SK-N-SH (cell line): ENCODE results near the gene MBD3. TPM values are rescaled to one million over a fixed set of nuclear protein-coding genes. Genes with fewer than 3 reads are reported as not detected.

Experiments
- CTCF ChIA-PET: fragments of 300-600, 350-600 bp; formaldehyde crosslinking; extraction: SDS; loops from one replicate; lab custom pipeline; 2021; lab: Yijun Ruan, JAX
- POLR2A ChIA-PET: fragments of 350-600 bp; sonication (Branson Sonifier 250); formaldehyde crosslinking; extraction: SDS; loops from one replicate; lab custom pipeline; 2020; ENCODE audit warnings: antibody characterized with exemption, inconsistent platforms; lab: Yijun Ruan, JAX
- DNase-seq: peaks from one replicate; pipeline ENCODE4 v3.0.0; 2012
- H2AFZ ChIP-seq: fragments of 200-600 bp; sonication (generic); 2 replicates; pipeline ENCODE4 v1.8.1; 2016; ENCODE audit warnings: antibody characterized with exemption, mild to moderate bottlenecking, low read depth
- H3F3A ChIP-seq: fragments of 200-600 bp; sonication (generic); replicated peaks from 2 replicates; pipeline ENCODE3; 2016; ENCODE audit warnings: antibody characterized with exemption, mild to moderate bottlenecking; ENCODE audit not compliant: insufficient read depth
- H3K27ac ChIP-seq, 2 experiments: fragments of 200-500 bp in 1 of 2; fragments of 200-600 bp in 1 of 2; sonication (Bioruptor generic) in 1 of 2; sonication (generic), shearing (Covaris generic) in 1 of 2; 2 replicates each; pipeline versions ENCODE4 v1.5.1 to v1.6.1; 2014 to 2016; ENCODE audit warnings: low read depth in 2 of 2, inconsistent platforms in 1 of 2, low read length in 1 of 2, mild to moderate bottlenecking in 1 of 2, mixed read lengths in 1 of 2
- H3K27me3 ChIP-seq: fragments of 200-600 bp; sonication (generic), shearing (Covaris generic); 2 replicates; pipeline ENCODE4 v1.6.1; 2016; ENCODE audit warnings: mixed run types; ENCODE audit not compliant: insufficient read depth
- H3K36me3 ChIP-seq, 2 experiments: fragments of 200-500 bp in 1 of 2; fragments of 200-600 bp in 1 of 2; sonication (Bioruptor generic) in 1 of 2; sonication (generic) in 1 of 2; replicated peaks in 1 of 2; 2 replicates each; pipeline versions ENCODE3 to v1.5.1; 2014 to 2016; ENCODE audit warnings: low read length in 1 of 2, mild to moderate bottlenecking in 1 of 2; ENCODE audit not compliant: insufficient read depth in 2 of 2, control insufficient read depth in 1 of 2
- H3K4me1 ChIP-seq, 2 experiments: fragments of 200-500 bp in 1 of 2; fragments of 200-600 bp in 1 of 2; sonication (Bioruptor generic) in 1 of 2; sonication (generic), shearing (Covaris generic) in 1 of 2; 2 replicates each; pipeline versions ENCODE4 v1.5.1 to v1.6.1; 2014 to 2016; ENCODE audit warnings: low read depth in 1 of 2, low read length in 1 of 2, mixed run types in 1 of 2; ENCODE audit not compliant: insufficient read depth in 2 of 2, control insufficient read depth in 1 of 2
- H3K4me2 ChIP-seq: fragments of 200-600 bp; sonication (generic), shearing (Covaris generic); 2 replicates; pipeline ENCODE4 v1.6.1; 2017; ENCODE audit warnings: mixed run types
- H3K4me3 ChIP-seq, 2 experiments: fragments of 200-500 bp in 1 of 2; fragments of 200-600 bp in 1 of 2; sonication (Bioruptor generic) in 1 of 2; sonication (generic), shearing (Covaris generic) in 1 of 2; 2 replicates each; pipeline versions ENCODE4 v1.5.1 to v1.8.1; 2014 to 2016; ENCODE audit warnings: low read depth in 2 of 2, inconsistent platforms in 1 of 2, low read length in 1 of 2, mild to moderate bottlenecking in 1 of 2, mixed read lengths in 1 of 2, moderate library complexity in 1 of 2
- H3K79me2 ChIP-seq: fragments of 200-600 bp; sonication (generic); 2 replicates; pipeline ENCODE4 v1.8.1; 2017; ENCODE audit warnings: mild to moderate bottlenecking; ENCODE audit not compliant: insufficient read depth
- H3K9ac ChIP-seq: fragments of 200-600 bp; sonication (generic); 2 replicates; pipeline ENCODE4 v1.6.1; 2017; ENCODE audit warnings: mixed run types
- H3K9me2 ChIP-seq: fragments of 200-600 bp; sonication (generic); 2 replicates; pipeline ENCODE4 v1.6.1; 2017; ENCODE audit warnings: mixed run types
- H3K9me3 ChIP-seq: fragments of 200-600 bp; sonication (generic); 2 replicates; pipeline ENCODE4 v1.6.1; 2017; ENCODE audit warnings: mixed run types, mild to moderate bottlenecking, moderate library complexity
- H4K20me1 ChIP-seq: fragments of 200-600 bp; sonication (generic); 2 replicates; pipeline ENCODE4 v1.6.1; 2017; ENCODE audit warnings: mild to moderate bottlenecking, mixed run types; ENCODE audit not compliant: insufficient read depth
- CHD2 ChIP-seq: fragments of 150-350 bp; IDR thresholded peaks from 2 replicates; pipeline ENCODE4 v1.6.1; 2018; ENCODE audit warnings: low read length; ENCODE audit not compliant: partially characterized antibody
- JUND ChIP-seq: IDR thresholded peaks from 2 replicates; pipeline ENCODE4 v1.4.0; 2012
- NRF1 ChIP-seq: IDR thresholded peaks from 2 replicates; pipeline ENCODE4 v1.6.1; 2012; ENCODE audit warnings: low read depth, mild to moderate bottlenecking, low read length
- RCOR1 ChIP-seq: fragments of 150-350 bp; IDR thresholded peaks from 2 replicates; pipeline ENCODE4 v1.6.1; 2017; ENCODE audit warnings: antibody characterized with exemption, low read length
- REST ChIP-seq: IDR thresholded peaks from 2 replicates; pipeline ENCODE4 v1.6.1; 2012; ENCODE audit warnings: mild to moderate bottlenecking, low read depth, low read length, moderate library complexity
- RFX5 ChIP-seq: IDR thresholded peaks from 2 replicates; pipeline ENCODE4 v1.6.1; 2012; ENCODE audit warnings: mild to moderate bottlenecking, improper control_type of control experiment, low read length
- RXRA ChIP-seq: IDR thresholded peaks from 2 replicates; pipeline ENCODE4 v1.4.0; 2012; ENCODE audit warnings: low read depth, mild to moderate bottlenecking, borderline replicate concordance
- SIN3A ChIP-seq: IDR thresholded peaks from 2 replicates; pipeline ENCODE4 v1.6.1; 2012; ENCODE audit warnings: low read depth, mild to moderate bottlenecking, low read length, moderate library complexity, borderline replicate concordance
- SMC3 ChIP-seq: IDR thresholded peaks from 2 replicates; pipeline ENCODE4 v1.6.1; 2012; ENCODE audit warnings: low read depth, low read length, improper control_type of control experiment
- TAF1 ChIP-seq: IDR thresholded peaks from 2 replicates; pipeline ENCODE4 v1.6.1; 2012; ENCODE audit warnings: low read depth, mild to moderate bottlenecking, low read length, moderate library complexity, borderline replicate concordance
- TCF12 ChIP-seq: IDR thresholded peaks from 2 replicates; pipeline ENCODE4 v1.4.0; 2012
- TEAD4 ChIP-seq: IDR thresholded peaks from 2 replicates; pipeline ENCODE4 v1.4.0; 2012; ENCODE audit warnings: mild to moderate bottlenecking, borderline replicate concordance; ENCODE audit not compliant: insufficient read depth
- ZBTB33 ChIP-seq: IDR thresholded peaks from 2 replicates; pipeline ENCODE4 v1.4.0; 2012; ENCODE audit warnings: low read depth, borderline replicate concordance
- WGBS: methylation state at CpG from one replicate; pipeline ENCODE4 v1.1.6; 2017; ENCODE audit warnings: low lambda C conversion rate; 5-methylcytosine and 5-hydroxymethylcytosine counted together
- polyA plus RNA-seq, 3 experiments: library from polyadenylated mRNA; depleted of rRNA; stranded (reverse); fragments of >200 nt; gene quantifications; 2 replicates each; pipeline ENCODE4 v1.2.3, GENCODE V29; 2012
- TF ChIP-seq, protein P1 (sequence below): fragments of 200-600 bp; sonication (generic); IDR thresholded peaks from 2 replicates; pipeline ENCODE4 v1.6.1; 2017; ENCODE audit warnings: antibody characterized with exemption, mild to moderate bottlenecking, moderate library complexity

MBD3 gene
- polyA plus RNA-seq, 1 of the 3 experiments (the other 2 are of a cell fraction), result 96.5 TPM

DNA sequence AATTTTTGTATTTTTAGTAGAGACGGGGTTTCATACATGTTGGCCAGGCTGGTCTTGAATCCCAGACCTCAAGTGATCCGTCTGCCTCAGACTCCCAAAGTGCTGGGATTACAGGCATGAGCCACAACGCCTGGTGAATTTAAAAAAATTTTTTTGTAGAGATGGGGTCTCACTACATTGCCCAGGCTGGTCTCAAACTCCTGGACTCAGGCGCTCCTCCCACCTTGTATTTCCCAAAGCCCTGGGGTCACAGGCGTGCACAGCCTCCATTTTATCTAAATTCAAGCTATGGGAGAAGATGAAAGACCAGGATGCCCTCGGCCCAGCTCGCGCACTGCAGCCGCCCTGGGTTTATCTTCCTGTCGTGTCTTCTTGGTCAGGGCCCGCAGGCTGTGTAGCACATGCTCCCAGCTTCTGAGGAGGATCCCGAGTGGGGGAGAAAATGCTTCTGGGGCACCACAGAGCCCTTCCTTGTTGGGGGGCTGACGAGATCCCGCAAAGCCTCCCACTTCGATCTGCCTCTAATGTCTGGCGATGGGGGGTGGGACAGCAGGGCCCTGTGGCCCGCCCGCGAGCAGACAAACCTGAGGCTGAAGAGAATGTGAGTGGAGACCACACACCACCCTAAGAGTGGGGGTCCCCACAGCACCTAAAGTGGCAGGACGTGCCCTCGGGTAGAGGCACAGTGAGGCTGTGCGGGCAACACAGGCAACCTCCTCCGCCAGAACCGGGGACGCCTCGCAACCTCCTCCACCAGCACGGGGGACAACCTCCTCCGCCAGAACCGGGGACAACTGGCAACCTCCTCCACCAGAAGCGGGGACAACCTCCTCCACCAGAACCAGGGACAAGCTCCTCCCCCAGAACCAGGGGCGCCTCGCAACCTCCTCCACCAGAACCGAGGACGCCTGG lies 43.9 kb upstream of the MBD3 start:
- H3K9me3 ChIP-seq, result no peaks in the 10 kb centered on the region
- no peak overlapping the region for H3K4me3 ChIP-seq
- peaks cover 33% of the 10 kb centered on the region for H4K20me1 ChIP-seq
- no peak overlapping the region for H3K27ac ChIP-seq
- H3K4me1 ChIP-seq, result no peaks in the 10 kb centered on the region
- POLR2A ChIA-PET, result no interaction called here
- CTCF ChIA-PET, result interaction anchor here (1.2 to 1.7 kb wide), 2 partner anchors 14 to 190 kb away, joined by 4 to 5 read pairs; no protein-coding TSS in a partner anchor
- H2AFZ ChIP-seq, result no peak overlapping the region
- H3K9me2 ChIP-seq, result no peaks in the 10 kb centered on the region
- H3K27me3 ChIP-seq, result no peaks in the 10 kb centered on the region
- 99% methylated on average over 24 of the region's 34 CpGs for WGBS
- peaks cover 74% of the 10 kb centered on the region for H3K79me2 ChIP-seq
- TF ChIP-seq SMC3 (no peak), TEAD4 (no peak), REST (no peak), SIN3A (no peak), RFX5 (no peak), ZBTB33 (no peak), NRF1 (no peak), RCOR1 (no peak), TCF12 (no peak), CHD2 (no peak), TAF1 (no peak), JUND (no peak), RXRA (no peak)
- TF ChIP-seq, protein P1, sequence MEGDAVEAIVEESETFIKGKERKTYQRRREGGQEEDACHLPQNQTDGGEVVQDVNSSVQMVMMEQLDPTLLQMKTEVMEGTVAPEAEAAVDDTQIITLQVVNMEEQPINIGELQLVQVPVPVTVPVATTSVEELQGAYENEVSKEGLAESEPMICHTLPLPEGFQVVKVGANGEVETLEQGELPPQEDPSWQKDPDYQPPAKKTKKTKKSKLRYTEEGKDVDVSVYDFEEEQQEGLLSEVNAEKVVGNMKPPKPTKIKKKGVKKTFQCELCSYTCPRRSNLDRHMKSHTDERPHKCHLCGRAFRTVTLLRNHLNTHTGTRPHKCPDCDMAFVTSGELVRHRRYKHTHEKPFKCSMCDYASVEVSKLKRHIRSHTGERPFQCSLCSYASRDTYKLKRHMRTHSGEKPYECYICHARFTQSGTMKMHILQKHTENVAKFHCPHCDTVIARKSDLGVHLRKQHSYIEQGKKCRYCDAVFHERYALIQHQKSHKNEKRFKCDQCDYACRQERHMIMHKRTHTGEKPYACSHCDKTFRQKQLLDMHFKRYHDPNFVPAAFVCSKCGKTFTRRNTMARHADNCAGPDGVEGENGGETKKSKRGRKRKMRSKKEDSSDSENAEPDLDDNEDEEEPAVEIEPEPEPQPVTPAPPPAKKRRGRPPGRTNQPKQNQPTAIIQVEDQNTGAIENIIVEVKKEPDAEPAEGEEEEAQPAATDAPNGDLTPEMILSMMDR, result no peak
- H3F3A ChIP-seq, result no peaks in the 10 kb centered on the region
- H3K4me2 ChIP-seq, result no peak overlapping the region
- peaks cover 28 to 48% of the 10 kb centered on the region in 2 experiments for H3K36me3 ChIP-seq
- H3K9ac ChIP-seq, result no peak overlapping the region
- DNase-seq, result no peak
